Common myeloid progenitor, CD34-positive (primary cell): ENCODE results near the gene NPY2R.

Source experiments
- CTCF ChIA-PET: fragments of 350-600 bp; sonication (Branson Sonifier 250); formaldehyde crosslinking; loops from one replicate; lab custom pipeline; 2021; ENCODE audit warnings: antibody characterized with exemption; lab: Charles Lee
- POLR2A ChIA-PET: fragments of 350-600 bp; sonication (Branson Sonifier 250); formaldehyde crosslinking; loops from one replicate; lab custom pipeline; 2021; ENCODE audit warnings: antibody characterized with exemption; lab: Charles Lee
- DNase-seq, 3 donors: peaks; one replicate each; pipeline versions ENCODE4 v3.0.0 to v3.0.0-alpha.2; 2013
- H3K27ac ChIP-seq, 2 experiments: 1 replicate in 1 of 2; 2 replicates in 1 of 2; pipeline ENCODE4 v1.7.0; 2013; ENCODE audit warnings: inconsistent platforms in 2 of 2, low read length in 2 of 2, mild to moderate bottlenecking in 2 of 2, low read depth in 1 of 2, moderate library complexity in 1 of 2; ENCODE audit not compliant: severe bottlenecking in 2 of 2, insufficient read depth in 1 of 2, poor library complexity in 1 of 2
- H3K27me3 ChIP-seq, 5 experiments: replicated peaks in 2 of 5; 1 replicate in 3 of 5; 2 replicates in 2 of 5; pipeline versions ENCODE4 v1.6.1 to v1.7.0; 2013; ENCODE audit warnings: low read length in 4 of 5, mild to moderate bottlenecking in 2 of 5, moderate library complexity in 2 of 5, inconsistent platforms in 1 of 5; ENCODE audit not compliant: insufficient read depth in 5 of 5, control insufficient read depth in 4 of 5
- H3K36me3 ChIP-seq, 4 experiments: 1 replicate in 2 of 4; 2 replicates in 2 of 4; pipeline versions ENCODE4 v1.6.1 to v1.7.0; 2013; ENCODE audit warnings: low read length in 3 of 4, control low read depth in 1 of 4, mild to moderate bottlenecking in 1 of 4; ENCODE audit not compliant: control insufficient read depth in 4 of 4, insufficient read depth in 4 of 4
- H3K4me1 ChIP-seq, 4 experiments: 1 replicate in 3 of 4; 2 replicates in 1 of 4; pipeline versions ENCODE4 v1.6.1 to v1.7.1; 2013; ENCODE audit warnings: low read length in 3 of 4, mild to moderate bottlenecking in 3 of 4, control low read depth in 1 of 4, inconsistent platforms in 1 of 4, moderate library complexity in 1 of 4; ENCODE audit not compliant: control insufficient read depth in 4 of 4, insufficient read depth in 4 of 4; ENCODE audit errors: control extremely low read depth in 1 of 4
- H3K4me3 ChIP-seq, 7 experiments: 1 replicate in 4 of 7; 2 replicates in 3 of 7; pipeline versions ENCODE4 v1.5.1 to v1.7.0; 2013; ENCODE audit warnings: mild to moderate bottlenecking in 7 of 7, low read length in 6 of 7, moderate library complexity in 6 of 7, inconsistent platforms in 2 of 7, low read depth in 2 of 7, control low read depth in 1 of 7; ENCODE audit not compliant: insufficient read depth in 4 of 7, control insufficient read depth in 1 of 7; ENCODE audit errors: extremely low read depth in 1 of 7
- H3K9me3 ChIP-seq, 5 experiments: 1 replicate in 4 of 5; 2 replicates in 1 of 5; pipeline versions ENCODE4 v1.6.1 to v1.7.1; 2013; ENCODE audit warnings: low read length in 4 of 5, mild to moderate bottlenecking in 2 of 5, inconsistent platforms in 1 of 5, low read depth in 1 of 5, moderate library complexity in 1 of 5; ENCODE audit not compliant: control insufficient read depth in 4 of 5, insufficient read depth in 2 of 5; ENCODE audit errors: control extremely low read depth in 1 of 5
- WGBS: methylation state at CpG from one replicate; pipeline ENCODE4 v1.1.5; 2013; ENCODE audit not compliant: insufficient coverage; 5-methylcytosine and 5-hydroxymethylcytosine counted together

Gene NPY2R

GRCh38 chr4:155228713-155229112 lies 20.3 kb downstream of the NPY2R start:
- H3K27ac ChIP-seq, result no peak overlapping the region
- CTCF ChIA-PET, result no interaction called here
- POLR2A ChIA-PET, result no interaction called here

GRCh38 chr4:155232432-155232831 lies 24.0 kb downstream of the NPY2R start:
- no peaks in the 10 kb centered on the region for H3K9me3 ChIP-seq
- no peaks in the 10 kb centered on the region for H3K27me3 ChIP-seq
- ChIA-PET POLR2A (no interaction called here), CTCF (interaction anchor here (0.6 kb wide), 1 partner anchor 610 kb away, joined by 3 read pairs; no protein-coding TSS in a partner anchor)
- no peak overlapping the region for H3K27ac ChIP-seq
- DNase-seq, result no peak
- no peak overlapping the region for H3K4me3 ChIP-seq
- H3K36me3 ChIP-seq, result no peaks in the 10 kb centered on the region
- H3K4me1 ChIP-seq, result no peaks in the 10 kb centered on the region

More at GRCh38 chr4:155228713-155229112, 20.3 kb downstream of the NPY2R start:
- no peaks in the 10 kb centered on the region for H3K27me3 ChIP-seq
- no peaks in the 10 kb centered on the region for H3K36me3 ChIP-seq
- H3K9me3 ChIP-seq, result no peaks in the 10 kb centered on the region
- no peaks in the 10 kb centered on the region for H3K4me1 ChIP-seq
- no peak for DNase-seq
- no peak overlapping the region for H3K4me3 ChIP-seq

GRCh38 chr4:155234206-155234605 lies 25.8 kb downstream of the NPY2R start:
- CTCF ChIA-PET, result no interaction called here
- H3K4me3 ChIP-seq, result no peak overlapping the region
- H3K4me1 ChIP-seq, result no peaks in the 10 kb centered on the region
- POLR2A ChIA-PET, result no interaction called here
- DNase-seq, result no peak
- no peaks in the 10 kb centered on the region for H3K36me3 ChIP-seq
- H3K27me3 ChIP-seq, result no peaks in the 10 kb centered on the region
- H3K9me3 ChIP-seq, result no peaks in the 10 kb centered on the region
- no peak overlapping the region for H3K27ac ChIP-seq
- WGBS, result 86% methylated on average over 1 of the region's 1 CpG

- ChIA-PET CTCF (no interaction called here), POLR2A (no interaction called here)
- no CpG with 5 or more reads among the region's 1 CpG for WGBS
Measured at GRCh38 chr4:155237567-155237966, 29.1 kb downstream of the NPY2R start.

GRCh38 chr4:155241225-155241624 lies 32.8 kb downstream of the NPY2R start:
- ChIA-PET POLR2A (no interaction called here), CTCF (no interaction called here)
- H3K4me1 ChIP-seq, result no peaks in the 10 kb centered on the region
- H3K27ac ChIP-seq, result no peak overlapping the region
- no peaks in the 10 kb centered on the region for H3K27me3 ChIP-seq
- H3K4me3 ChIP-seq, result no peak overlapping the region
- DNase-seq, result no peak
- 100% methylated on average over 2 of the region's 4 CpGs for WGBS
- no peaks in the 10 kb centered on the region for H3K36me3 ChIP-seq
- H3K9me3 ChIP-seq, result no peaks in the 10 kb centered on the region

More at GRCh38 chr4:155237567-155237966, 29.1 kb downstream of the NPY2R start:
- Histone ChIP-seq H3K4me3 (no peak overlapping the region), H3K27ac (no peak overlapping the region), H3K27me3 (no peaks in the 10 kb centered on the region), H3K4me1 (no peaks in the 10 kb centered on the region), H3K9me3 (no peaks in the 10 kb centered on the region), H3K36me3 (no peaks in the 10 kb centered on the region)
- no peak for DNase-seq

- Histone ChIP-seq H3K9me3 (no peaks in the 10 kb centered on the region), H3K4me3 (no peak overlapping the region), H3K36me3 (no peaks in the 10 kb centered on the region), H3K27ac (no peak overlapping the region), H3K4me1 (no peaks in the 10 kb centered on the region), H3K27me3 (no peaks in the 10 kb centered on the region)
- ChIA-PET CTCF (no interaction called here), POLR2A (no interaction called here)
- no peak for DNase-seq
Measured at GRCh38 chr4:155241664-155242063, 33.2 kb downstream of the NPY2R start.

GRCh38 chr4:155245105-155245504 lies 36.7 kb downstream of the NPY2R start:
- Histone ChIP-seq H3K4me3 (no peak overlapping the region), H3K27me3 (no peaks in the 10 kb centered on the region), H3K9me3 (peaks cover 0 to 1% (median 0%) of the 10 kb centered on the region in 5 experiments), H3K36me3 (no peaks in the 10 kb centered on the region), H3K4me1 (no peaks in the 10 kb centered on the region), H3K27ac (no peak overlapping the region)
- no peak for DNase-seq
- ChIA-PET CTCF (interaction anchor here (0.7 kb wide), 1 partner anchor 9 kb away, joined by 3 read pairs; no protein-coding TSS in a partner anchor), POLR2A (no interaction called here)
- 88% methylated on average over 4 of the region's 4 CpGs for WGBS
